MM.1S (cell line): ENCODE results near the gene TMTC2.

Experiments used
- DNase-seq: peaks from one replicate; pipeline ENCODE4 v3.0.0-alpha.2; 2015
- H2AFZ ChIP-seq: fragments of 300-600 bp; sonication (generic); 2 replicates; pipeline ENCODE4 v1.6.0; 2016; ENCODE audit warnings: antibody characterized with exemption, low read length
- H3F3A ChIP-seq: fragments of 300-600 bp; sonication (generic); 2 replicates; pipeline ENCODE4 v1.6.1; 2016; ENCODE audit warnings: mild to moderate bottlenecking, antibody characterized with exemption, low read length, moderate library complexity, mixed read lengths; ENCODE audit not compliant: insufficient read depth
- H3K27ac ChIP-seq: fragments of 300-600 bp; sonication (generic); 2 replicates; pipeline ENCODE4 v1.5.1; 2016; ENCODE audit warnings: mild to moderate bottlenecking, low read length
- H3K27me3 ChIP-seq: fragments of 300-600 bp; sonication (generic); replicated peaks from 2 replicates; pipeline ENCODE4 v1.6.0; 2016; ENCODE audit warnings: low read length; ENCODE audit not compliant: insufficient read depth
- H3K36me3 ChIP-seq: fragments of 300-600 bp; sonication (generic); replicated peaks from 2 replicates; pipeline ENCODE4 v1.6.1; 2016; ENCODE audit warnings: mild to moderate bottlenecking, low read length, mixed read lengths; ENCODE audit not compliant: insufficient read depth
- H3K4me1 ChIP-seq: fragments of 300-600 bp; sonication (generic); 2 replicates; pipeline ENCODE4 v1.6.1; 2016; ENCODE audit warnings: low read length, mixed read lengths
- H3K4me2 ChIP-seq: fragments of 300-600 bp; sonication (generic); 2 replicates; pipeline ENCODE4 v1.6.0; 2016; ENCODE audit warnings: low read depth, low read length
- H3K4me3 ChIP-seq: fragments of 300-600 bp; sonication (generic); 2 replicates; pipeline ENCODE4 v1.5.1; 2016; ENCODE audit warnings: low read length, mixed read lengths
- H3K79me2 ChIP-seq: fragments of 300-600 bp; sonication (generic); 2 replicates; pipeline ENCODE4 v1.6.1; 2016; ENCODE audit warnings: mixed run types, low read length, mixed read lengths
- H3K9ac ChIP-seq: fragments of 300-600 bp; sonication (generic); 2 replicates; pipeline ENCODE4 v1.6.1; 2016; ENCODE audit warnings: low read length, mixed read lengths
- H3K9me2 ChIP-seq: fragments of 300-600 bp; sonication (generic); replicated peaks from 2 replicates; pipeline ENCODE4 v1.6.1; 2016; ENCODE audit warnings: mild to moderate bottlenecking, low read length, mixed read lengths; ENCODE audit not compliant: insufficient read depth
- H3K9me3 ChIP-seq: fragments of 300-600 bp; sonication (generic); replicated peaks from 2 replicates; pipeline ENCODE4 v1.6.1; 2016; ENCODE audit warnings: mild to moderate bottlenecking, low read length, mixed read lengths; ENCODE audit not compliant: insufficient read depth
- H4K20me1 ChIP-seq: fragments of 300-600 bp; sonication (generic); 2 replicates; pipeline ENCODE4 v1.6.1; 2016; ENCODE audit warnings: mild to moderate bottlenecking, low read length, moderate library complexity, mixed read lengths; ENCODE audit not compliant: insufficient read depth
- CTCF ChIP-seq: fragments of 300-600 bp; sonication (generic); IDR thresholded peaks from 2 replicates; pipeline ENCODE4 v1.5.1; 2016; ENCODE audit warnings: antibody characterized with exemption, low read length, mixed read lengths
- EZH2 ChIP-seq: fragments of 300-600 bp; sonication (generic); optimal IDR thresholded peaks from 2 replicates; pipeline ENCODE3; 2017; ENCODE audit warnings: low read depth, mild to moderate bottlenecking, antibody characterized with exemption, low read length, mixed read lengths
- EZH2phosphoT487 ChIP-seq: fragments of 300-600 bp; sonication (generic); IDR thresholded peaks from 2 replicates; pipeline ENCODE4 v1.6.1; 2018; ENCODE audit warnings: antibody characterized with exemption, low read length

Gene TMTC2

GRCh38 chr12:82833481-82833880 lies 146.8 kb downstream of the TMTC2 start:
- TF ChIP-seq CTCF, result no peak
- no peak for TF ChIP-seq EZH2
- no peak for TF ChIP-seq EZH2phosphoT487
- H3K9ac ChIP-seq, result no peak overlapping the region
- DNase-seq, result no peak
- H3K4me3 ChIP-seq, result no peak overlapping the region
- no peak overlapping the region for H3K4me2 ChIP-seq
- H3K27ac ChIP-seq, result no peak overlapping the region
- no peaks in the 10 kb centered on the region for H4K20me1 ChIP-seq
- no peaks in the 10 kb centered on the region for H3K36me3 ChIP-seq
- no peaks in the 10 kb centered on the region for H3K79me2 ChIP-seq
- H3K9me2 ChIP-seq, result no peaks in the 10 kb centered on the region
- H2AFZ ChIP-seq, result no peak overlapping the region
- no peaks in the 10 kb centered on the region for H3K4me1 ChIP-seq
- no peaks in the 10 kb centered on the region for H3F3A ChIP-seq
- H3K27me3 ChIP-seq, result no peaks in the 10 kb centered on the region
- no peaks in the 10 kb centered on the region for H3K9me3 ChIP-seq

GRCh38 chr12:82835217-82835616 lies 148.5 kb downstream of the TMTC2 start:
- Histone ChIP-seq H3K4me1 (no peaks in the 10 kb centered on the region), H3K36me3 (no peaks in the 10 kb centered on the region), H3K9ac (no peak overlapping the region), H3K27me3 (no peaks in the 10 kb centered on the region), H4K20me1 (no peaks in the 10 kb centered on the region), H3K9me3 (no peaks in the 10 kb centered on the region), H2AFZ (no peak overlapping the region), H3K79me2 (no peaks in the 10 kb centered on the region), H3K9me2 (no peaks in the 10 kb centered on the region), H3K4me3 (no peak overlapping the region), H3F3A (no peaks in the 10 kb centered on the region), H3K4me2 (no peak overlapping the region), H3K27ac (no peak overlapping the region)
- no peak for DNase-seq
- TF ChIP-seq EZH2 (no peak), CTCF (no peak), EZH2phosphoT487 (no peak)

- no peaks in the 10 kb centered on the region for H3K9me2 ChIP-seq
- DNase-seq, result no peak
- TF ChIP-seq CTCF (no peak), EZH2phosphoT487 (no peak), EZH2 (no peak)
- H3K4me2 ChIP-seq, result no peak overlapping the region
- H3K9me3 ChIP-seq, result no peaks in the 10 kb centered on the region
- no peak overlapping the region for H3K4me3 ChIP-seq
- H3K79me2 ChIP-seq, result no peaks in the 10 kb centered on the region
- H4K20me1 ChIP-seq, result no peaks in the 10 kb centered on the region
- no peak overlapping the region for H3K9ac ChIP-seq
- no peaks in the 10 kb centered on the region for H3K27me3 ChIP-seq
- no peaks in the 10 kb centered on the region for H3K4me1 ChIP-seq
- H3F3A ChIP-seq, result no peaks in the 10 kb centered on the region
- H3K36me3 ChIP-seq, result no peaks in the 10 kb centered on the region
- H2AFZ ChIP-seq, result no peak overlapping the region
- no peak overlapping the region for H3K27ac ChIP-seq
These were observed 151.4 kb downstream of the TMTC2 start for GRCh38 chr12:82838131-82838551.
